Tibial nerve (tissue), 4 donors: ENCODE data around the gene MAPK8IP1. TPM values are rescaled to one million over a fixed set of nuclear protein-coding genes. Genes with fewer than 3 reads are reported as not detected.

Experiments used
- DNase-seq, 2 donors: peaks; one replicate each; pipeline ENCODE4 v3.0.0-alpha.2; 2019; ENCODE audit warnings: low spot score in 2 of 2
- H3K27ac ChIP-seq, 4 donors: fragments of 200-600 bp; sonication (generic) in 3 of 4; one replicate each; pipeline ENCODE4 v1.5.1; 2017 to 2019; ENCODE audit warnings: mild to moderate bottlenecking in 1 of 4
- H3K27me3 ChIP-seq, 2 donors: fragments of 200-600 bp; sonication (generic) in 1 of 2; one replicate each; pipeline versions ENCODE4 v1.5.1 to v1.6.0; 2017 to 2019
- H3K36me3 ChIP-seq, 3 donors: fragments of 200-600 bp; sonication (generic); one replicate each; pipeline ENCODE4 v1.5.1; 2018 to 2019
- H3K4me1 ChIP-seq, 4 donors: fragments of 200-600 bp; sonication (generic) in 3 of 4; one replicate each; pipeline ENCODE4 v1.5.1; 2017 to 2019
- H3K4me3 ChIP-seq, 4 donors: fragments of 200-600 bp; sonication (generic) in 3 of 4; one replicate each; pipeline ENCODE4 v1.5.1; 2017 to 2019; ENCODE audit warnings: mild to moderate bottlenecking in 1 of 4, moderate library complexity in 1 of 4
- H3K9me3 ChIP-seq, 4 donors: fragments of 200-600 bp; sonication (generic) in 3 of 4; one replicate each; pipeline ENCODE4 v1.5.1; 2017 to 2019
- EP300 ChIP-seq, 2 donors: sonication (generic); formaldehyde crosslinking; IDR thresholded peaks; one replicate each; pipeline ENCODE4 v1.6.1; 2017; ENCODE audit warnings: antibody characterized with exemption in 2 of 2, mild to moderate bottlenecking in 1 of 2
- POLR2A ChIP-seq, 2 donors: fragments of 450-650 bp; IDR thresholded peaks; one replicate each; pipeline ENCODE4 v1.6.1; 2017; ENCODE audit warnings: antibody characterized with exemption in 2 of 2, mild to moderate bottlenecking in 2 of 2, moderate library complexity in 2 of 2
- WGBS, 2 donors: methylation state at CpG; one replicate each; pipeline ENCODE4 v1.1.5; 2018; 5-methylcytosine and 5-hydroxymethylcytosine counted together
- total RNA-seq, 4 donors: library from RNA; depleted of rRNA; stranded (reverse); fragments of >200 nt; gene quantifications; one replicate each; pipeline ENCODE4 v1.1.0, GENCODE V29; 2016
- TF ChIP-seq, protein P1 (sequence below), 5 experiments: fragments of 200-600 bp in 3 of 5; fragments of 450-650 bp in 2 of 5; sonication (generic) in 3 of 5; IDR thresholded peaks; one replicate each; pipeline ENCODE4 v1.5.1; 2016 to 2019; ENCODE audit warnings: antibody characterized with exemption in 5 of 5, mild to moderate bottlenecking in 3 of 5, moderate library complexity in 2 of 5

Gene MAPK8IP1
- total RNA-seq, 4 donors from 2014 or later = 165 to 298 (median 230) TPM

DNA sequence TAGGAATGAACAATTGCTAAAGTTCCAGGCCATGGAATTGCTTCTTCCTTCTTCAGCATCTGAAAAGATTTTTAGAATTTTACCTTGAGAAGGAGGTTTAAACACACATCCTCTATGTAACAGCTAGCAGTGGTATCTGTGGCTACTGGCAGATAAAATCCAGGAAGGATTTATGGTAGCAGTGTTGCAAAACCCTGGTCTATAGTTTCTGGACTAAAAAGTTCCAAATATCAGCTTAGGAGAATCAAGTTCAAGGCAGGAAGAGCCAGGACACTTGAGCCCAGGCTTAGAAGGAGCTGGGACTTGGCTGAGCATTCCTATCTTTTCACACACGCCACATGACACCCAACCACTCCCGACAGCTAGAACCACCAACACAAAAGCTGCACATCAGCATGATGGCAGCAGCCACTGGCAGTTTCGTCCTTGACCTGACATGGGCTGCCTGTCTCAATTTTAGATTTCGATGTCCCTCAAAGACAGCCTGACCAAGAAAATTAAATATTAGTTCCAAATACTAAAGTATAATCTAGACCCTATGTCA, 51.1 kb downstream of the MAPK8IP1 start:
- 90 to 93% methylated on average over 4 of the region's 4 CpGs for WGBS, 2 donors
- no peak for TF ChIP-seq EP300 (IDR thresholded peaks at IDR 0.05)
- TF ChIP-seq, protein P1, sequence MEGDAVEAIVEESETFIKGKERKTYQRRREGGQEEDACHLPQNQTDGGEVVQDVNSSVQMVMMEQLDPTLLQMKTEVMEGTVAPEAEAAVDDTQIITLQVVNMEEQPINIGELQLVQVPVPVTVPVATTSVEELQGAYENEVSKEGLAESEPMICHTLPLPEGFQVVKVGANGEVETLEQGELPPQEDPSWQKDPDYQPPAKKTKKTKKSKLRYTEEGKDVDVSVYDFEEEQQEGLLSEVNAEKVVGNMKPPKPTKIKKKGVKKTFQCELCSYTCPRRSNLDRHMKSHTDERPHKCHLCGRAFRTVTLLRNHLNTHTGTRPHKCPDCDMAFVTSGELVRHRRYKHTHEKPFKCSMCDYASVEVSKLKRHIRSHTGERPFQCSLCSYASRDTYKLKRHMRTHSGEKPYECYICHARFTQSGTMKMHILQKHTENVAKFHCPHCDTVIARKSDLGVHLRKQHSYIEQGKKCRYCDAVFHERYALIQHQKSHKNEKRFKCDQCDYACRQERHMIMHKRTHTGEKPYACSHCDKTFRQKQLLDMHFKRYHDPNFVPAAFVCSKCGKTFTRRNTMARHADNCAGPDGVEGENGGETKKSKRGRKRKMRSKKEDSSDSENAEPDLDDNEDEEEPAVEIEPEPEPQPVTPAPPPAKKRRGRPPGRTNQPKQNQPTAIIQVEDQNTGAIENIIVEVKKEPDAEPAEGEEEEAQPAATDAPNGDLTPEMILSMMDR (IDR thresholded peaks at IDR 0.05) = no peak
- TF ChIP-seq POLR2A (IDR thresholded peaks at IDR 0.05) = no peak
- no peak for DNase-seq
- no peaks in the 10 kb centered on the region for H3K9me3 ChIP-seq
- H3K36me3 ChIP-seq = peaks cover 2 to 83% (median 11%) of the 10 kb centered on the region in 3 donors
- H3K27ac ChIP-seq = no peak overlapping the region
- no peak overlapping the region for H3K4me3 ChIP-seq
- H3K4me1 ChIP-seq = no peaks in the 10 kb centered on the region
- H3K27me3 ChIP-seq = no peaks in the 10 kb centered on the region

DNA sequence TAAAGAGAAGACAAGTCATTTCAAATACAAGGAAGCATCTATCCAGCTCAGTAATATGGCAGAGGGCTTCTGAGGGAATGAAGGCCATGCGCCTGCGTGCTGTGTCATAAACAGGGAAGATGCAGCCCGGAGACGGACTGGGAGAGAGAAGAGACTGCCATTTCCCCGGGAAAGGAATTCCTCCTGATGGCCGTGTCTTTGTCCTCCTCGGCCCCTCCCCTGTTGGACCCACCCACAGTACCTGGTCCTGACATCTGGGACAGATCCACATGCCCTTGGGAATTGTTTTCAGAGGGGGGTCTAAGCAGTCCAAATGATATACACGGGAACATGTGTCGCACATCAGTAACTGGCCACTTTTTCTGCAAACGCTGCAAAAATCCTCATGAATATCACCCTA, 52.5 kb downstream of the MAPK8IP1 start:
- TF ChIP-seq EP300 (IDR thresholded peaks at IDR 0.05) (no peak), POLR2A (IDR thresholded peaks at IDR 0.05) (no peak)
- TF ChIP-seq, protein P1 (IDR thresholded peaks at IDR 0.05) = no peak
- no peak for DNase-seq
- Histone ChIP-seq H3K4me1 (no peaks in the 10 kb centered on the region), H3K4me3 (no peak overlapping the region), H3K9me3 (no peaks in the 10 kb centered on the region), H3K27ac (no peak overlapping the region), H3K36me3 (peaks cover 2 to 81% (median 11%) of the 10 kb centered on the region in 3 donors), H3K27me3 (no peaks in the 10 kb centered on the region)
- WGBS, 2 donors = 82 to 86% methylated on average over 10 of the region's 10 CpGs

- no peak overlapping the region for H3K4me3 ChIP-seq
- DNase-seq = no peak
- TF ChIP-seq POLR2A (IDR thresholded peaks at IDR 0.05) (no peak), EP300 (IDR thresholded peaks at IDR 0.05) (no peak)
- TF ChIP-seq, protein P1 (IDR thresholded peaks at IDR 0.05) = no peak
- H3K27ac ChIP-seq = no peak overlapping the region
- H3K9me3 ChIP-seq = no peaks in the 10 kb centered on the region
- H3K4me1 ChIP-seq = no peaks in the 10 kb centered on the region
- H3K27me3 ChIP-seq = no peaks in the 10 kb centered on the region
- peaks cover 2 to 79% (median 9%) of the 10 kb centered on the region in 3 donors for H3K36me3 ChIP-seq
- 74 to 79% methylated on average over 2 of the region's 2 CpGs for WGBS, 2 donors
Observed at GRCh38 chr11:45939836-45940235, 54.4 kb downstream of the MAPK8IP1 start.

GRCh38 chr11:45941285-45941684, 55.8 kb downstream of the MAPK8IP1 start:
- Histone ChIP-seq H3K27ac (no peak overlapping the region), H3K36me3 (peaks cover 0 to 79% (median 3%) of the 10 kb centered on the region in 3 donors)
- WGBS, 2 donors = 93 to 94% methylated on average over 4 of the region's 4 CpGs

DNA sequence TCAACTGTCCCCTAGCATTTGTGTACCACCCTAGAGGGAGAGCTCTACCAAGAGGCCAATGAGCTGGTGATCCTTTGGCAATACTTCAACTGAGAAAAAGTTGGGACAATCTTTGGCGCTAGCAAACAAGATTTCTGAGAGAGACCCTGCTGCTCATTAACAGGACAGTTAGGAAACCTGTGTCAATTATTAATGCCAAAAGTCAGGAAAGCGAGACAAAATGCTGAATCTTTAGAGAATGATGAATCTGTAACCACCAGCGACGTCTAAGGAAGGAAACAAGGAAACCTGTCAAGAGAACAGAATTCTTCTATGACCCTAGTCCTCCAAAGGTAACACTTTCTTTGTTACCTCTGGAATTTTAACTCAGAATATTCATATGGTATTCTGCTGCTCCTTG, 56.9 kb downstream of the MAPK8IP1 start:
- TF ChIP-seq EP300 (IDR thresholded peaks at IDR 0.05) (no peak), POLR2A (IDR thresholded peaks at IDR 0.05) (no peak)
- TF ChIP-seq, protein P1 (IDR thresholded peaks at IDR 0.05) = no peak
- no peak overlapping the region for H3K27ac ChIP-seq
- no peak overlapping the region for H3K4me3 ChIP-seq
- no peak for DNase-seq
- H3K9me3 ChIP-seq = no peaks in the 10 kb centered on the region
- 89 to 94% methylated on average over 4 of the region's 4 CpGs for WGBS, 2 donors
- peaks cover 0 to 79% (median 0%) of the 10 kb centered on the region in 3 donors for H3K36me3 ChIP-seq
- no peaks in the 10 kb centered on the region for H3K4me1 ChIP-seq
- H3K27me3 ChIP-seq = no peaks in the 10 kb centered on the region

More at GRCh38 chr11:45941285-45941684, 55.8 kb downstream of the MAPK8IP1 start:
- Histone ChIP-seq H3K4me1 (no peaks in the 10 kb centered on the region), H3K27me3 (no peaks in the 10 kb centered on the region), H3K9me3 (no peaks in the 10 kb centered on the region), H3K4me3 (no peak overlapping the region)
- TF ChIP-seq POLR2A (IDR thresholded peaks at IDR 0.05) (no peak), EP300 (IDR thresholded peaks at IDR 0.05) (no peak)
- TF ChIP-seq, protein P1 (IDR thresholded peaks at IDR 0.05) = no peak
- no peak for DNase-seq
